Measurements from ENCODE around the gene IFT122.

Gene IFT122

GRCh38 chr3:129563850-129564535 is 124.0 kb downstream of the IFT122 start:
- no peak for TF ChIP-seq CTCF (IDR thresholded peaks at IDR 0.05; ENCODE audit: poor library complexity, severe bottlenecking)
- no peak overlapping the region for H3K27ac ChIP-seq (ENCODE audit: poor library complexity, severe bottlenecking)

GRCh38 chr3:129564981-129565644 is 125.1 kb downstream of the IFT122 start:
- no peaks in the 10 kb centered on the region for H3K9me3 ChIP-seq (ENCODE audit: severe bottlenecking)
- no peak overlapping the region for H3K27ac ChIP-seq (ENCODE audit: poor library complexity, severe bottlenecking)
- H3K4me3 ChIP-seq (ENCODE audit: severe bottlenecking), result no peak overlapping the region
- no peak for TF ChIP-seq CTCF (IDR thresholded peaks at IDR 0.05; ENCODE audit: poor library complexity, severe bottlenecking)
- no peaks in the 10 kb centered on the region for H3K4me1 ChIP-seq (ENCODE audit: insufficient read depth, poor library complexity, severe bottlenecking)
- ATAC-seq (ENCODE audit: low read depth) (no peak), DNase-seq (ENCODE audit: low spot score) (no peak)
- H3K27me3 ChIP-seq (ENCODE audit: insufficient read depth, poor library complexity, severe bottlenecking), result no peaks in the 10 kb centered on the region
- H3K36me3 ChIP-seq (ENCODE audit: low read depth), result no peaks in the 10 kb centered on the region

More at GRCh38 chr3:129563850-129564535, 124.0 kb downstream of the IFT122 start:
- Histone ChIP-seq H3K27me3 (ENCODE audit: insufficient read depth, poor library complexity, severe bottlenecking) (no peaks in the 10 kb centered on the region), H3K36me3 (ENCODE audit: low read depth) (no peaks in the 10 kb centered on the region), H3K4me1 (ENCODE audit: insufficient read depth, poor library complexity, severe bottlenecking) (no peaks in the 10 kb centered on the region), H3K9me3 (ENCODE audit: severe bottlenecking) (no peaks in the 10 kb centered on the region), H3K4me3 (ENCODE audit: severe bottlenecking) (no peak overlapping the region)
- ATAC-seq (ENCODE audit: low read depth) (no peak), DNase-seq (ENCODE audit: low spot score) (no peak)

DNA sequence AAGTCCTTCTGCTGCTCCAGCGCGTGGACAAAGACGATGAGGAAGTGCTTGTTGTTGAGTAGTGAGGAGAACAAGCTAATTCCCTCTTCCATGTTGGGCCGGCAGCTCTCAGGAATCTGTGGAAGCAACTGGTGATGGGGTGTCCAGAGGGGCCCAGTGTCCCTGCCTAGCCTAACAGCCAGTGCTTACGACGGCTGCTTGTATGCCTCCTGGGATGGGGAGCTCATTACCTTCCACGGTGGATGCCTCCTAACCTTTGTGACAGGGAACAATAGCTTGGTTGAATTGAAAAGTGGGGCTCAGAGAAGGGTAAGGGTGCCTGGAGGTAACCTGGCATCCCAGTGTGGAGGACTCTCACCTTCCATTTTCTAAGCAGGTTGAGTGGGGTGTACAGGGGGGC is 125.9 kb downstream of the IFT122 start:
- TF ChIP-seq CTCF (IDR thresholded peaks at IDR 0.05; ENCODE audit: poor library complexity, severe bottlenecking), result no peak
- no peaks in the 10 kb centered on the region for H3K4me1 ChIP-seq (ENCODE audit: insufficient read depth, poor library complexity, severe bottlenecking)
- no peaks in the 10 kb centered on the region for H3K9me3 ChIP-seq (ENCODE audit: severe bottlenecking)
- DNase-seq (ENCODE audit: low spot score) (no peak), ATAC-seq (ENCODE audit: low read depth) (no peak)
- no peaks in the 10 kb centered on the region for H3K36me3 ChIP-seq (ENCODE audit: low read depth)
- no peak overlapping the region for H3K4me3 ChIP-seq (ENCODE audit: severe bottlenecking)
- H3K27me3 ChIP-seq (ENCODE audit: insufficient read depth, poor library complexity, severe bottlenecking), result no peaks in the 10 kb centered on the region
- H3K27ac ChIP-seq (ENCODE audit: poor library complexity, severe bottlenecking), result no peak overlapping the region

DNA sequence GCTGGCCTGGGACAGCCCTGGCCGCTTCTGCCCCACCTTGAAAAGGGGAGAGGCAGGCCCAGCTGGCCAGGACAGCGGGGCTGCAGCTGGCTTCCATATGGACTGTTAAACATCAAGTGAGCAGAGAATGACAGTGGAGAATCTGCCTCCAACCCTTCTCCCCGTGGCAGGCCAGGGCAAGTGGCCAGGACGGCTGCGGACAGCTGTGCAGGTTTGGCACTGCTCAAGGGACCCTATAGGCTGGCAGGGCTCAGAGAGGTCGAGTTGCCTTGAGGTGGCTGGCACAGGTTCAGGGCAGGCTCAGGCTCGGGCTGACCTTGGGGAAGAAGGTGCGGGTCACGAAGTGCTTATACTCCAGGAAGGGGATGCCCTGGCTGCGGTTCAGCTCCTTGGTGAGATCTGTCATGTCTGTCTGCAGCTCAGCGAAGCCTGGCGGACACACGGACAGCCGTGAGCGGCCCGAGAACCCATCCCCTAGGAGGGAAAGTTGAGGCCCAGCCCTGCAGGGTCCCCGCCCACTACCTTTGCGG is 127.2 kb downstream of the IFT122 start:
- H3K4me3 ChIP-seq (ENCODE audit: severe bottlenecking), result no peak overlapping the region
- H3K27me3 ChIP-seq (ENCODE audit: insufficient read depth, poor library complexity, severe bottlenecking), result no peaks in the 10 kb centered on the region
- DNase-seq (ENCODE audit: low spot score), result no peak
- no peak for TF ChIP-seq CTCF (IDR thresholded peaks at IDR 0.05; ENCODE audit: poor library complexity, severe bottlenecking)
- no peaks in the 10 kb centered on the region for H3K36me3 ChIP-seq (ENCODE audit: low read depth)
- no peak for ATAC-seq (ENCODE audit: low read depth)
- no peak overlapping the region for H3K27ac ChIP-seq (ENCODE audit: poor library complexity, severe bottlenecking)
- no peaks in the 10 kb centered on the region for H3K4me1 ChIP-seq (ENCODE audit: insufficient read depth, poor library complexity, severe bottlenecking)
- no peaks in the 10 kb centered on the region for H3K9me3 ChIP-seq (ENCODE audit: severe bottlenecking)

GRCh38 chr3:129567939-129568338 is 127.9 kb downstream of the IFT122 start:
- Histone ChIP-seq H3K27me3 (ENCODE audit: insufficient read depth, poor library complexity, severe bottlenecking) (no peaks in the 10 kb centered on the region), H3K4me3 (ENCODE audit: severe bottlenecking) (no peak overlapping the region), H3K9me3 (ENCODE audit: severe bottlenecking) (no peaks in the 10 kb centered on the region), H3K4me1 (ENCODE audit: insufficient read depth, poor library complexity, severe bottlenecking) (no peaks in the 10 kb centered on the region), H3K27ac (ENCODE audit: poor library complexity, severe bottlenecking) (no peak overlapping the region), H3K36me3 (ENCODE audit: low read depth) (no peaks in the 10 kb centered on the region)
- no peak for TF ChIP-seq CTCF (IDR thresholded peaks at IDR 0.05; ENCODE audit: poor library complexity, severe bottlenecking)
- ATAC-seq (ENCODE audit: low read depth) (no peak), DNase-seq (ENCODE audit: low spot score) (no peak)

All from RWPE2 (cell line).